DND-41 (cell line): ENCODE measurements around the gene TMEM39B.
"Not testable (repeated sequence)": the region's sequence is repeated elsewhere in the genome, so short reads cannot be mapped to it uniquely, and the experiment has no call there.

Experiments used
- ATAC-seq: fragments of 200-7000 bp; cut with Tn5 transposase; 3 replicates; pipeline ENCODE4 v1.9.1; 2021; ENCODE audit warnings: low read depth; ENCODE audit not compliant: insufficient read depth
- DNase-seq: peaks from one replicate; pipeline ENCODE4 v3.0.0-alpha.2; 2020
- H2AFZ ChIP-seq: 2 replicates; pipeline ENCODE4 v1.6.0; 2012; ENCODE audit warnings: low read depth, low read length
- H3K27ac ChIP-seq: 2 replicates; pipeline ENCODE4 v1.5.1; 2012; ENCODE audit warnings: low read length, inconsistent platforms
- H3K27me3 ChIP-seq: fragments of 200-600 bp; sonication (generic); 2 replicates; pipeline ENCODE4 v1.6.0; 2012; ENCODE audit warnings: low read length, mild to moderate bottlenecking, inconsistent platforms; ENCODE audit not compliant: insufficient read depth, poor library complexity
- H3K36me3 ChIP-seq: 2 replicates; pipeline ENCODE4 v1.5.1; 2012; ENCODE audit warnings: low read length, inconsistent platforms; ENCODE audit not compliant: insufficient read depth
- H3K4me1 ChIP-seq: 2 replicates; pipeline ENCODE4 v1.5.1; 2012; ENCODE audit warnings: mild to moderate bottlenecking, low read length; ENCODE audit not compliant: insufficient read depth
- H3K4me2 ChIP-seq: 2 replicates; pipeline ENCODE4 v1.6.0; 2012; ENCODE audit warnings: mild to moderate bottlenecking, moderate library complexity, low read length, inconsistent platforms; ENCODE audit not compliant: insufficient read depth
- H3K4me3 ChIP-seq, 2 experiments: fragments of 200-600 bp in 1 of 2; shearing (Covaris generic) in 1 of 2; 2 replicates each; pipeline ENCODE4 v1.5.1; 2012 to 2016; ENCODE audit warnings: inconsistent platforms in 2 of 2, low read length in 2 of 2, mild to moderate bottlenecking in 2 of 2, low read depth in 1 of 2, moderate library complexity in 1 of 2
- H3K79me2 ChIP-seq: 2 replicates; pipeline ENCODE4 v1.6.0; 2012; ENCODE audit warnings: low read length, inconsistent platforms; ENCODE audit not compliant: insufficient read depth
- H3K9ac ChIP-seq: 2 replicates; pipeline ENCODE4 v1.6.0; 2012; ENCODE audit warnings: low read depth, mild to moderate bottlenecking, inconsistent platforms, low read length, moderate library complexity
- H3K9me3 ChIP-seq: 2 replicates; pipeline ENCODE4 v1.5.1; 2012; ENCODE audit warnings: low read length, moderate library complexity, mild to moderate bottlenecking, inconsistent platforms; ENCODE audit not compliant: insufficient read depth, severe bottlenecking
- H4K20me1 ChIP-seq: 2 replicates; pipeline ENCODE4 v1.6.0; 2012; ENCODE audit warnings: low read length; ENCODE audit not compliant: insufficient read depth
- EZH2 ChIP-seq: IDR thresholded peaks from 3 replicates; pipeline ENCODE4 v1.6.1; 2012; ENCODE audit warnings: borderline replicate concordance, low read depth, mild to moderate bottlenecking, moderate library complexity, low read length, inconsistent platforms; ENCODE audit not compliant: severe bottlenecking
- TF ChIP-seq, protein P1 (sequence below): IDR thresholded peaks from 2 replicates; pipeline ENCODE4 v1.5.1; 2012; ENCODE audit warnings: borderline replicate concordance, low read length, moderate library complexity, mild to moderate bottlenecking; ENCODE audit not compliant: poor library complexity, severe bottlenecking; ENCODE audit errors: extremely low read depth

The TMEM39B gene

DNA sequence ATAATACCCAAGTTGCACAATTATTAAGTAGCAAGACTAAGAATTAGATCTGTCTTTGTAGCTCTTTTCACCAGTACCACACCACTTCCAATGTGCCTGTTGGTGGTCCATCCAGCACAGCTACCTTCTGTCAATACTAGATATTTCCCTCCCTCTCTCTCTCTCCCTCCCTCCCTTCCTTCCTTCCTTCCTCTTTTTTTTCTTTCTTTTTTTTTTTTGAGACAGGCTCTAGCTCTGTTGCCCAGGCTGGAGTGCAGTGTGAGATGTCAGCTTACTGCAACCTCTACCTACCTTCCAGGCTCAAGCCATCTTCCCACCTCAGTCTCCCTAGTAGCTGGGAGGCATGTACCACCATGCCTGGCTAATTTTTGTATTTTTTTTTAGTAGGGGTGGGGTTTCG, 56.2 kb downstream of the TMEM39B start:
- H3K36me3 ChIP-seq = peaks cover 7% of the 10 kb centered on the region
- no peak overlapping the region for H3K4me2 ChIP-seq
- no peak overlapping the region for H3K9ac ChIP-seq
- ATAC-seq = no peak
- no peak overlapping the region for H3K27ac ChIP-seq
- peaks cover 39% of the 10 kb centered on the region for H4K20me1 ChIP-seq
- H3K79me2 ChIP-seq = peaks cover 96% of the 10 kb centered on the region
- no peaks in the 10 kb centered on the region for H3K9me3 ChIP-seq
- TF ChIP-seq, protein P1, sequence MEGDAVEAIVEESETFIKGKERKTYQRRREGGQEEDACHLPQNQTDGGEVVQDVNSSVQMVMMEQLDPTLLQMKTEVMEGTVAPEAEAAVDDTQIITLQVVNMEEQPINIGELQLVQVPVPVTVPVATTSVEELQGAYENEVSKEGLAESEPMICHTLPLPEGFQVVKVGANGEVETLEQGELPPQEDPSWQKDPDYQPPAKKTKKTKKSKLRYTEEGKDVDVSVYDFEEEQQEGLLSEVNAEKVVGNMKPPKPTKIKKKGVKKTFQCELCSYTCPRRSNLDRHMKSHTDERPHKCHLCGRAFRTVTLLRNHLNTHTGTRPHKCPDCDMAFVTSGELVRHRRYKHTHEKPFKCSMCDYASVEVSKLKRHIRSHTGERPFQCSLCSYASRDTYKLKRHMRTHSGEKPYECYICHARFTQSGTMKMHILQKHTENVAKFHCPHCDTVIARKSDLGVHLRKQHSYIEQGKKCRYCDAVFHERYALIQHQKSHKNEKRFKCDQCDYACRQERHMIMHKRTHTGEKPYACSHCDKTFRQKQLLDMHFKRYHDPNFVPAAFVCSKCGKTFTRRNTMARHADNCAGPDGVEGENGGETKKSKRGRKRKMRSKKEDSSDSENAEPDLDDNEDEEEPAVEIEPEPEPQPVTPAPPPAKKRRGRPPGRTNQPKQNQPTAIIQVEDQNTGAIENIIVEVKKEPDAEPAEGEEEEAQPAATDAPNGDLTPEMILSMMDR = no peak
- no peak for TF ChIP-seq EZH2
- H3K27me3 ChIP-seq = no peaks in the 10 kb centered on the region
- DNase-seq = no peak
- no peaks in the 10 kb centered on the region for H3K4me1 ChIP-seq
- H3K4me3 ChIP-seq = no peak overlapping the region
- no peak overlapping the region for H2AFZ ChIP-seq

DNA sequence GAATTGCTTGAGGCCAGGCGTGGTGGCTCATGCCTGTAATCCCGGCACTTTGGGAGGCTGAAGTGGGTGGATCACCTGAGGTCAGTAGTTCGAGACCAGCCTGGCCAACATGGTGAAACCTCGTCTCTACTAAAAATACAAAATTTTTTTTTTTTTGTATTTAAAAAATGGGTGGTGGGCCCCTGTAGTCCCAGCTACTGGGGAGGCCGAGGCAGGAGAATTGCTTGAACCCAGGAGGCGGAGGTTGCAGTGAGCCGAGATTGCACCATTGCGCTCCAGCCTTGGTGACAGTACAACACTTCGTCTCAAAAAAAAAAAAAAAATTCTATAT, 61.2 kb downstream of the TMEM39B start:
- not testable (repeated sequence) for H3K27ac ChIP-seq, H3K27me3 ChIP-seq, H3K4me2 ChIP-seq, H2AFZ ChIP-seq, H3K36me3 ChIP-seq, H3K9ac ChIP-seq, DNase-seq, ATAC-seq, H3K9me3 ChIP-seq, H3K4me3 ChIP-seq
- Histone ChIP-seq H4K20me1 (peaks cover 27% of the 10 kb centered on the region; the same call in 1 of the 2 replicates), H3K79me2 (peaks cover 96% of the 10 kb centered on the region), H3K4me1 (peaks cover 14% of the 10 kb centered on the region)

DNA sequence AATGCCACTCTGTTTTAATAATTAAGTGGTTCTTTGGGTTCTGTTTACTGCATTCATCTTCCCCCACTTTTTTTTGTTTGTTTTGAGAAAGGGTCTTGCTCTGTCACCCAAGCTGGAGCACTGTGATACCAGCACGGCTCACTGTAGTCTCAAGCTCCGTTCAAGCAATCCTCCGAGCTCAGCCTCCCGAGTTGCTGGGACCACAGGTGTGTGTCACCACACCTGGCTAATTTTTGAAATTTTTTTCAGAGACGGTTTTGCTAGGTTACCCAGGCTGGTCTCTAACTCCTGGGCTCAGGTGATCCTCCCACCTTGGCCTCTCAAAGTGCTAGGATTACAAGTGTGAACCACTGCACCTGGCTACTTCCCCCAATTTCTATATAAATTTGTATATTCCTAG, 64.4 kb downstream of the TMEM39B start:
- ATAC-seq (no peak), DNase-seq (no peak)
- no peaks in the 10 kb centered on the region for H3K9me3 ChIP-seq
- peaks cover 34% of the 10 kb centered on the region; the same call in 1 of the 2 replicates for H4K20me1 ChIP-seq
- no peak overlapping the region for H3K4me3 ChIP-seq
- no peaks in the 10 kb centered on the region for H3K36me3 ChIP-seq
- peaks cover 96% of the 10 kb centered on the region for H3K79me2 ChIP-seq
- H2AFZ ChIP-seq = no peak overlapping the region
- H3K27ac ChIP-seq = no peak overlapping the region
- H3K4me2 ChIP-seq = no peak overlapping the region
- H3K27me3 ChIP-seq = no peaks in the 10 kb centered on the region
- TF ChIP-seq, protein P1 = no peak
- no peak for TF ChIP-seq EZH2
- H3K9ac ChIP-seq = no peak overlapping the region
- peaks cover 18% of the 10 kb centered on the region for H3K4me1 ChIP-seq

DNA sequence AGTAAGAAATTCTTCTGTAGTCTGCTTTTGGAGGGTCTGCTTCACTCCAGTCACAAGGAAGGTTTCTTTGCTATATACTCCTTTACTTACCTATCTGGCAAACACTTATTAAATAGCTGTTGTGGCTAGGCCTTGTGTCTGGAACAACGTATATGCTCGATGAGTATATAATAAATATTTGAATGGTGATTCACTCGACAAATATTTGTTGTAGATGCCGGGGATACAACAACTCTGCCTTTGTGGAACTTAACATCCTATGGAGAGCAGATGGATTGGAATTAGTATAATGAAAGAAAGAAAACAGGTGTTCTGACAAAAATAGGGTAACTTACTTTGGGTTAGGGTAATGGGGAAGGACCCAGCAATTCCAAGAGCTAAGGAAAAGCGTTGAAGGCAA, 66.2 kb downstream of the TMEM39B start:
- ATAC-seq = no peak
- no peak for DNase-seq
- H4K20me1 ChIP-seq = peaks cover 42% of the 10 kb centered on the region; the same call in 1 of the 2 replicates

More for the DNA sequence above, 66.2 kb downstream of the TMEM39B start:
- no peak overlapping the region for H3K27ac ChIP-seq
- no peak overlapping the region for H3K4me2 ChIP-seq
- H3K36me3 ChIP-seq = no peaks in the 10 kb centered on the region
- H2AFZ ChIP-seq = no peak overlapping the region
- H3K4me3 ChIP-seq = no peak overlapping the region
- peaks cover 98% of the 10 kb centered on the region for H3K79me2 ChIP-seq
- H3K9me3 ChIP-seq = no peaks in the 10 kb centered on the region
- no peak overlapping the region for H3K9ac ChIP-seq
- no peaks in the 10 kb centered on the region for H3K27me3 ChIP-seq
- TF ChIP-seq EZH2 = no peak
- TF ChIP-seq, protein P1 = no peak
- H3K4me1 ChIP-seq = peaks cover 18% of the 10 kb centered on the region
